Subcutaneous adipose tissue (tissue), 4 donors: Measurements from ENCODE around the gene SF3B5. TPM values are rescaled to one million over a fixed set of nuclear protein-coding genes. Genes with fewer than 3 reads are reported as not detected.

Experiments used
- total RNA-seq, 4 donors: library from RNA; depleted of rRNA; stranded (reverse); fragments of >200 nt; gene quantifications; one replicate each; pipeline ENCODE4 v1.1.0, GENCODE V29; 2016
- TF ChIP-seq, protein P1 (sequence below): fragments of 450-650 bp; IDR thresholded peaks from one replicate; pipeline ENCODE4 v1.5.1; 2016; ENCODE audit warnings: low read depth, mild to moderate bottlenecking, control low read depth, antibody characterized with exemption, moderate library complexity

Gene SF3B5
- total RNA-seq, 4 donors from 2014 or later = 87.2 to 168 (median 128) TPM

DNA sequence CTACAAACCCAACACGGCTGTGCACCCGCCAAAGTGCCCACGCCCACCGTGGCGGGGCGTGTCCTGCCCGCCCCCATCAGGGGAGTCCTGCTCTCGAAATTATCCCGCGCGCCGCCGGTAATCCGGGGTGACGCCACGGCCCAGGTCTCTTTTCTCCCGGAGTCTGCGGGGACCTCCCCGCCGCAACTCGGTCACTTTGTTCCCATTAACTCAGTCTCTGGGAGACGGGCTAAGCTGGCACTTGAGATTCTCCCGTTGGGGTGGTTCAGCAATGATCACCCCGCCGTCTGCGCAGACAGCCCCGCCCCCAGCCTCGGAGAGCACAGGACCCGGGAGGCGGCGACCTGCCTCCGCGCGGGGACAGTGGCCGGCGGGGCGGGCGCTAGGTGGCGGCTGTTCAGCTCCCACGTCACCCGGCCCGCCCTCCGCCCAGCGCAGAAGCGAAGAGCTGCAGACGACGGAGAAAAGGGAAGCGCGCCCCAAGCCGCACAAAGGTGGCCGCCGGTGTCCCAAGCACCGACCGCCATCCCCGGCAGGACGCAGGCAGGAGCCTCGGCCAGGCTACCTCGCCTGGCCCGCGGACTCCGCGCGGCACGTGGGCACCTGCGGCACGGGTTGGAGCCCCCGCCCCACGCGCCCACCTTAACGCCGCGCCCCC lies 31.5 kb downstream of the SF3B5 start:
- TF ChIP-seq, protein P1, sequence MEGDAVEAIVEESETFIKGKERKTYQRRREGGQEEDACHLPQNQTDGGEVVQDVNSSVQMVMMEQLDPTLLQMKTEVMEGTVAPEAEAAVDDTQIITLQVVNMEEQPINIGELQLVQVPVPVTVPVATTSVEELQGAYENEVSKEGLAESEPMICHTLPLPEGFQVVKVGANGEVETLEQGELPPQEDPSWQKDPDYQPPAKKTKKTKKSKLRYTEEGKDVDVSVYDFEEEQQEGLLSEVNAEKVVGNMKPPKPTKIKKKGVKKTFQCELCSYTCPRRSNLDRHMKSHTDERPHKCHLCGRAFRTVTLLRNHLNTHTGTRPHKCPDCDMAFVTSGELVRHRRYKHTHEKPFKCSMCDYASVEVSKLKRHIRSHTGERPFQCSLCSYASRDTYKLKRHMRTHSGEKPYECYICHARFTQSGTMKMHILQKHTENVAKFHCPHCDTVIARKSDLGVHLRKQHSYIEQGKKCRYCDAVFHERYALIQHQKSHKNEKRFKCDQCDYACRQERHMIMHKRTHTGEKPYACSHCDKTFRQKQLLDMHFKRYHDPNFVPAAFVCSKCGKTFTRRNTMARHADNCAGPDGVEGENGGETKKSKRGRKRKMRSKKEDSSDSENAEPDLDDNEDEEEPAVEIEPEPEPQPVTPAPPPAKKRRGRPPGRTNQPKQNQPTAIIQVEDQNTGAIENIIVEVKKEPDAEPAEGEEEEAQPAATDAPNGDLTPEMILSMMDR = no peak

DNA sequence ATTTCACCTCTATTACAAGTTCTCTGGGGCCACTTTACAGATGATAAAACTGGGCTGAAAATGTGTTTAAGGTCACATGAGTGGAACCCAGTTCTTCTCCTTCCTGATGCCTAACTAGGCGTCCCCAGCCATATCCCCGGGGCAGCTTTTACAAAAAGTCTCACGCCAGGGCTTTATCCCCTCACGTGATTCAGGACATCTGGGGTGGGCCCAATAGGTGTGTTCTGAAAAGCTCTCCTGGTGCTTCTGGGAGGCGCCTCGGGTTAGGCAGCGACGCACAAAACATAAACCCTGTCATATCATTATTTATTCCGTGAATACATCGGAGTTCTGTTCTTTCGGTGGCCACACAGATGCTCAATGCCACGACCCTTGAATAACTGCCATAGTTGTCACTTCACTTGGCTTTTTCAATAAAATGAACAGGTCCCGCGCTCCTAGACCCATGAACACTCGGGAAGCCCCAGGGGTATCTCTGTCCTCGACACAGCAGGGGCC lies 32.1 kb downstream of the SF3B5 start:
- TF ChIP-seq, protein P1 = no peak

DNA sequence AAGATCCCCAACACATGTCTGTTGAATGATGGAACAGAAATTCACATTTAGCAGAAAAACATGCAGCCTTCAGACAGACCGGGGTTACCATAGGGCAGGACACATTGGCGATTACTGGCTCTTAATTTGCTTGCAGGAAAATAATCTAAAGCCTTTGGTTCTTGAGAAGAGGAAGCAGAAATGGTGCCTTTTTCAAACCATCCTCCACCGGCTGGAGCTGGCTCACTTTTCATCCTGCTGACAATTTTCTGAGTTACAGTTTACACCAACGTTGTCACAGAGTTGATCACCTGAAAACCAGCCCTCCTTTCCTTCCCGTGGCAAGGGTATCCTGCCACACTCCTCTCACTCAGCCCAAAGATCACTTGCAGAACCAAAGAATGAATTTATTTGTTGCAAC lies 32.6 kb downstream of the SF3B5 start:
- TF ChIP-seq, protein P1 = no peak

DNA sequence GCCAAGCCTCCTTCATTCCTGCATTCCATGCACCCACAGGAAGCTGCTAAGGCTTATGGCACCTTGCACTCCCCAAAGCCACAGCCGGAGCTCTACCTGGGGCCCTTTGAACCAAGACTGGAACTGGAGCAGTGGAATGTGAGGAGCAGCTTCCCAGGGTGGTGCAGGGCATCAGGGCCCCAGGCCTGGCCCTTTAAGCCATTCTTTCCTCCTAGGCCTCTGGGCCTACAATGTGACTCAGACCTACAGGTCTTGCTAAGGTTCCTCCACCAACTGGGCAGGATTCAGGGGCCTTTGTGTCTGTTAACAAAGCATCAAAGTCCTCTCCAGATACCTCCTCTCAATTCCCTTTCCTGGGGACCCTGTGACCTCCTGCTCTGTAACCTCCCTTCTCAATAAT lies 36.2 kb downstream of the SF3B5 start:
- TF ChIP-seq, protein P1 = no peak

DNA sequence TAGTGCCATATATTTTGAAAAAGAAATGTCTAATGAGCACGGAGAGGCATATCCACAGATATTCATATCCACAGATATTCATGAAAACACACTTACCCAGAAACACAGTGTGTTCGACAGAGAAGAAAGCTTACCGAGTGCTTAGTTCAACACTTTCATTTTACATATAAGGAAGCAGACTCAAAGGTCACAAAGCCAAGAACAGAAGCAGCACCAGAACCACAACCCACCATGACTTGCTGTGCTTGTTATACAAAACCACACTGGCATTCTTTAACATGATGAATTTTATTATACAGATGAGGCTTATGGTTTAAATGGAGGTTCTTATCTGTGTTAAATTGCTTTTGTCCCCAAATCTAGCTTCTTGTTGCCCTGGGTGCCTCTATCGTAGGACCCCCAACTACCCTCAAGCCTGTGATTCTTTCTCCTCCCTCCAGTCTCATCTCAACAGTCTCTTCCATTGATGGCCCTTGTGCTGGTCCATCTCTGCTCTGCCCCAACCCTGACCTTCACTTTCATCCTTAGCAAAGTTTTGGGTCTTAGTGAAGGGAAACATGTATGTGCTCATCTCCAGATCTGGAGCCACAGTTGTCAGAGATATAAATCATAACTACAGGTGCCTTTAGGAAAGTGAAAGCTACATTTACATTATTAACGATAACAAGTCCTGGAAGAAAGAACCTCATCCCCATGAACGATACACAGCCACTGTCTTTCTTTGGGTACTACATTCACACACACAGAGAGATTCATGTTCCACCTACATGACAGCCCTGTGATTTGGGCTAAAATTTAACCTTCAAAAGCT lies 40.0 kb downstream of the SF3B5 start:
- TF ChIP-seq, protein P1 = no peak

DNA sequence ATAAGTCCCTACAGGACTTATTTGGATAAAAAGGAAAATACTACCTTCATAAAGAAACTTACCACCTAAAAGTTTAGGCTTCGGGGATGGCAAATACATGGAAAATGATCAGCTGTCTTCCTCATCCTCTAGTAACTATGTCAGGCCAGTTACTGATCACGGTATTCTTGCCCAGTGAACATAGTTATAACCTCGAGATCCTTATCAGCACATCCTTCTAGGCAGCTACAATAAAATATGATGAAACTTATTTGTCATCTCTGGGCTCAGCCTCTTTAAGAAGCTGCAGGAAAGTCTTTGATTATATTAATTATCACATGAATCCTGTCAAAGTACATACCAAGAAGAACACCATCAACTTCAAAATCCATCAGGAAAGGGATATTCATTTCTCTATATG lies 41.8 kb downstream of the SF3B5 start:
- TF ChIP-seq, protein P1 = no peak

DNA sequence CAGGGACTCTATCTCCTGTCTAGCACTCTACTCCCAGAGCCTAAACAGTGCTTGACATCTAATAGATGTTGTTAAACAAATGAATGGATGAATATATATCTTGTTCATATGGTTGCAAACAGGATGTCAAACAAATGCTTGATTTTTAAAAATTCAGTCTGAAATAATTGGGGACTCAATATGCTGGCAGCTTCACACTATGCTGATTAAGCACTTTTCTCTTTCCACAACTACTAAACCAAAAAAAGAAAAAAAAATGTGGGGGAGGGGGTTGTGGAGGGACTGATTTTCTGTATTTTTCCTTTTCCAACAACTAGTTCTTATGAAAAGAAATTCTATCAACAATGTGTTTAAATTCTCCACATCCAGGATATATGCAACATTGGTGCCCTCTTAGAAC lies 42.9 kb downstream of the SF3B5 start:
- TF ChIP-seq, protein P1 = no peak
